Measurements from ENCODE around the gene FGFR1OP2.

DNA sequence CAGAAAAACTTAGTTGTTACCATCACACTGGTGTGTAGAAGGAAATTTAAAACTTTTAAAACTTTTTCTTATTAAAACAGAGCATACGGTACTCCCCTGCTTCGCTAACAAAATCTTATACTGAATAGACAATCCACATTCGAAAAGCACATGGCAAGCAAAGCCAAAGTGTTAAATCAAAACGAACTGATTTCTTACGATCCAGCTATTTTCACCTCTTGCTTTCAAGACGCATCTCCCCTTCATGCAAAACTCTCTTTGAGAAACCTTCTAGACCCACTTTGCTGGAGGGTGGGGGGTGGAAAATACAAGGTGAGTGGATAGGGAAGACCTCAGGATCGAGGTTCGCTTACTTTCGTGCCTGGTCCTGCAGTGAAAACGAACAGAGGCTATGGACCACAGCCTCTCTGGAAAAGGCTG is 817 bp upstream of the FGFR1OP2 start:
- TF ChIP-seq, protein P1, sequence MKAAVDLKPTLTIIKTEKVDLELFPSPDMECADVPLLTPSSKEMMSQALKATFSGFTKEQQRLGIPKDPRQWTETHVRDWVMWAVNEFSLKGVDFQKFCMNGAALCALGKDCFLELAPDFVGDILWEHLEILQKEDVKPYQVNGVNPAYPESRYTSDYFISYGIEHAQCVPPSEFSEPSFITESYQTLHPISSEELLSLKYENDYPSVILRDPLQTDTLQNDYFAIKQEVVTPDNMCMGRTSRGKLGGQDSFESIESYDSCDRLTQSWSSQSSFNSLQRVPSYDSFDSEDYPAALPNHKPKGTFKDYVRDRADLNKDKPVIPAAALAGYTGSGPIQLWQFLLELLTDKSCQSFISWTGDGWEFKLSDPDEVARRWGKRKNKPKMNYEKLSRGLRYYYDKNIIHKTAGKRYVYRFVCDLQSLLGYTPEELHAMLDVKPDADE (IDR thresholded peaks at IDR 0.05): no peak
- TF ChIP-seq CTCF (conservative IDR thresholded peaks at IDR 0.05; ENCODE audit: low read depth in 2 of 2) (no peak), REST (IDR thresholded peaks at IDR 0.05; ENCODE audit: unreplicated experiment) (no peak), EZH2phosphoT487 (IDR thresholded peaks at IDR 0.05; ENCODE audit: unreplicated experiment) (no peak), POLR2AphosphoS5 (IDR thresholded peaks at IDR 0.05; ENCODE audit: low read depth) (no peak), ZNF462 (CRISPR knock-in tag; IDR thresholded peaks at IDR 0.05) (no peak), EZH2 (IDR thresholded peaks at IDR 0.05; ENCODE audit: low read depth, unreplicated experiment) (no peak), CREB1 (CRISPR knock-in tag; IDR thresholded peaks at IDR 0.05; ENCODE audit: low read depth) (no peak), ZNF331 (CRISPR knock-in tag; IDR thresholded peaks at IDR 0.05; ENCODE audit: low read depth) (no peak)
